K562 (cell line): ENCODE results near the gene SLC5A2. TPM values are rescaled to one million over a fixed set of nuclear protein-coding genes. Genes with fewer than 3 reads are reported as not detected.
A peak's percentile ranks its signal among the peaks of the same experiment; 100 is the strongest.

ENCODE experiments used
- ATF3 ChIP-seq, 2 experiments: fragments of 450-650 bp in 1 of 2; sonication (generic) in 1 of 2; formaldehyde crosslinking in 1 of 2; IDR thresholded peaks in 1 of 2; conservative IDR thresholded peaks in 1 of 2; 2 replicates each; pipeline versions ENCODE4 v1.6.1 to v1.8.1; 2016 to 2023; ENCODE audit warnings: mild to moderate bottlenecking in 2 of 2, moderate library complexity in 2 of 2, inconsistent platforms in 1 of 2, missing genetic modification reagents in 1 of 2
- HNRNPK ChIP-seq: fragments of 200-400 bp; formaldehyde crosslinking; IDR thresholded peaks from one replicate; pipeline ENCODE4 v1.6.1; 2018; ENCODE audit warnings: mild to moderate bottlenecking, low read depth, low read length; ENCODE audit not compliant: poor library complexity, severe bottlenecking
- KDM5B ChIP-seq: fragments of 200-600 bp; sonication (generic); IDR thresholded peaks from 2 replicates; pipeline ENCODE4 v1.6.1; 2012; ENCODE audit warnings: low read depth, mild to moderate bottlenecking, moderate library complexity, low read length, control low read depth, inconsistent platforms; ENCODE audit not compliant: insufficient replicate concordance
- MED1 ChIP-seq: sonication (generic); formaldehyde crosslinking; IDR thresholded peaks from 2 replicates; pipeline ENCODE4 v1.8.1; 2023; ENCODE audit warnings: missing genetic modification reagents, borderline replicate concordance
- NR0B1 ChIP-seq: fragments of 450-650 bp; IDR thresholded peaks from one replicate; pipeline ENCODE4 v1.6.1; 2018; ENCODE audit warnings: mild to moderate bottlenecking, moderate library complexity; ENCODE audit not compliant: partially characterized antibody
- PML ChIP-seq: IDR thresholded peaks from 2 replicates; pipeline ENCODE4 v1.6.1; 2012; ENCODE audit warnings: low read length, inconsistent platforms
- RBM15 ChIP-seq: fragments of 200-400 bp; formaldehyde crosslinking; IDR thresholded peaks from 2 replicates; pipeline ENCODE4 v1.6.1; 2018; ENCODE audit warnings: mild to moderate bottlenecking, low read length, moderate library complexity; ENCODE audit not compliant: insufficient read depth
- SETDB1 ChIP-seq: IDR thresholded peaks from one replicate; pipeline ENCODE4 v1.6.1; 2012; ENCODE audit warnings: low read length, control low read depth, inconsistent platforms
- SMARCA5 ChIP-seq: fragments of 450-650 bp; IDR thresholded peaks from 2 replicates; pipeline ENCODE4 v1.6.1; 2016
- SMARCE1 ChIP-seq: fragments of 450-650 bp; IDR thresholded peaks from 2 replicates; pipeline ENCODE4 v1.7.1; 2016; ENCODE audit warnings: mild to moderate bottlenecking
- SP2 ChIP-seq: IDR thresholded peaks from 2 replicates; pipeline ENCODE4 v1.6.1; 2011; ENCODE audit warnings: mild to moderate bottlenecking, low read depth, low read length, moderate library complexity; ENCODE audit not compliant: poor library complexity, severe bottlenecking; ENCODE audit errors: extremely low read depth
- STAT5A ChIP-seq: IDR thresholded peaks from 2 replicates; pipeline ENCODE4 v1.6.1; 2012; ENCODE audit warnings: low read length, inconsistent platforms, borderline replicate concordance
- XRCC5 ChIP-seq: fragments of 200-400 bp; formaldehyde crosslinking; IDR thresholded peaks from 2 replicates; pipeline ENCODE4 v1.6.1; 2017; ENCODE audit warnings: low read depth, mild to moderate bottlenecking, low read length
- ZBTB17 ChIP-seq: fragments of 450-650 bp; formaldehyde crosslinking; IDR thresholded peaks from 2 replicates; pipeline ENCODE4 v1.4.0; 2020; ENCODE audit warnings: mild to moderate bottlenecking
- ZNF184 ChIP-seq: sonication (generic); formaldehyde crosslinking; IDR thresholded peaks from 2 replicates; pipeline ENCODE4 v1.5.0; 2020; ENCODE audit warnings: missing genetic modification reagents
- ZNF830 ChIP-seq: fragments of 250-450 bp; sonication (Bioruptor Pico); IDR thresholded peaks from 2 replicates; pipeline ENCODE4 v1.5.0; 2021; ENCODE audit warnings: mild to moderate bottlenecking
- ZSCAN32 ChIP-seq: fragments of 450-650 bp; formaldehyde crosslinking; IDR thresholded peaks from 2 replicates; pipeline ENCODE4 v1.4.0; 2020; ENCODE audit warnings: mild to moderate bottlenecking, moderate library complexity
- polyA plus RNA-seq, 8 experiments: library from polyadenylated mRNA; depleted of rRNA in 4 of 8; stranded (reverse) in 5 of 8; unstranded in 3 of 8; fragments of >200 nt; fragmentation: Nextera tagmentation in 2 of 8; fragmentation: Illumina TruSeq in 1 of 8; extraction: Ambion mirVana in 2 of 8; extraction: Trizol in 1 of 8; gene quantifications; 2 replicates each; pipeline versions ENCODE4 v1.2.1 to v1.2.3, GENCODE V29; 2011 to 2014; ENCODE audit warnings: inconsistent platforms in 1 of 8, missing spikeins in 1 of 8
- total RNA-seq, 7 experiments: library from RNA; depleted of rRNA in 6 of 7; stranded (reverse); fragments of >200 nt in 6 of 7; fragmentation: Illumina TruSeq in 2 of 7; extraction: Trizol in 2 of 7; gene quantifications; 2 replicates each; pipeline versions ENCODE4 v1.2.1 to v1.2.3, GENCODE V29; 2011 to 2021; ENCODE audit warnings: low replicate concordance in 1 of 7

Gene SLC5A2
- total and polyA plus RNA-seq, 9 of the 15 experiments (the other 6 are each of a cell fraction or from before 2014, with no cell fraction given): 0.07 to 2.7 (median 2.2) TPM; not detected in 6

DNA sequence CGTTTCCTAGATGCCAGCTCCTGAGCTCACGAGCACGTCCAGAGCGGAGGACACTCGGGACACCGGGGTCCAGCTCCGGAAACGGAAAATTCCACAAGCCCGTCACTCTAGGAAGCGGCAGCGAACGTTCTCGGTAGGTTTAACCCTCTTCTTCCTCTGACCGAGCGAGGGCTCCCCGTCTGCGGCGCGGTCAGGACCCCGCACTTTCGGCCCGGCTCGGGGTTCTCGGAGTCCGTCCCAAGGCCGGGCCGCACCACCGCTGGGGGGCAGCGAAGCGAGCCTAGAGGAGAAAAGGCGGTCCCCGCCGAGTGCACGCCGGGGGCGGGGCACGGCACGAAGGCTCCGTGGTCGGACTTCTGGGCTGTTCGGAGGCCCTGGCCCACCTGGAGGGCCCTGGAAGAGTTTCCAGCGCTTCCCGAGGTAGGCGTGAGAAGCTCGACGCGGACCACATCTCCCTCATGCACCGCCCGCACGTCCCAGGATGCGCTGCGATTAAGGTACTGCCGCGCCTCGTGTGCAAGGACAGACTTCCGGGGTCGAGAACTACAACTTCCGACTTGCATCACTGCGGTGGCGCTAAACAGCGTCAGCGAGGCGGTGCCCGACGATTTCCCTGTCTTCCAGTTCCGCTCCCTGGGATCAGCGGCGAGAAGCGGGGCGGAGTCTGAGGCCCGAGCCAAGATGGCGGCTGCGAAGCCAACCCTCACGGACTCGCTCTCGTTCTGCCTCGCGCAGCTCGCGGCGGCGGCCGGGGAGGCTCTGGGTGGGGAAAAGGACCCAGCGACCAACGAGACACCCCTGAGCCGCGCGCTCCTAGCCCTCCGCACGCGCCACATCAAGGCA lies 23.9 kb upstream of the SLC5A2 start, which contains the start of gene ARMC5 (continued):
- peak; percentile 18; the same call in 1 of the 2 replicates for TF ChIP-seq XRCC5
- peak; percentile 33 for TF ChIP-seq KDM5B
- TF ChIP-seq HNRNPK: no peak
- TF ChIP-seq NR0B1: no peak
- TF ChIP-seq SP2: no peak
- 0 out of 2 replicates have a peak, but pooled peaks have one; percentile 45 for TF ChIP-seq ZSCAN32 (CRISPR knock-in tag)
- 0 out of 2 replicates have a peak, but pooled peaks have one; percentile 65 for TF ChIP-seq ZNF830 (CRISPR knock-in tag)
- TF ChIP-seq SETDB1: no peak
- peak; percentile 60; the same call in 1 of the 2 replicates for TF ChIP-seq PML
- no peak for TF ChIP-seq RBM15
- peak; percentile 18; the same call in 1 of the 2 replicates for TF ChIP-seq SMARCA5
- no peak for TF ChIP-seq ZNF184 (CRISPR knock-in tag)
- TF ChIP-seq ZBTB17: peak; percentile 84; the same call in 1 of the 2 replicates
- no peak for TF ChIP-seq STAT5A
- TF ChIP-seq SMARCE1: no peak
- TF ChIP-seq MED1 (CRISPR knock-in tag): no peak
- TF ChIP-seq ATF3 (IDR thresholded peaks at IDR 0.05): peak; percentile 89
- TF ChIP-seq ATF3 (CRISPR knock-in tag; conservative IDR thresholded peaks at IDR 0.05): peak; percentile 81
